H54 (cell line): ENCODE measurements around the gene CCDC88C.

Source experiments
- DNase-seq: peaks from one replicate; pipeline ENCODE4 v3.0.0; 2011; ENCODE audit warnings: low spot score, mixed read lengths; ENCODE audit not compliant: insufficient read length
- FAIRE-seq: peaks from 3 replicates; lab custom pipeline; 2011; peaks lifted over from hg19 to GRCh38; lab: Jason Lieb, UNC
- POLR2A ChIP-seq: IDR thresholded peaks from 2 replicates; pipeline ENCODE4 v1.6.1; 2011; ENCODE audit warnings: low read depth, mild to moderate bottlenecking, low read length

Gene CCDC88C

DNA sequence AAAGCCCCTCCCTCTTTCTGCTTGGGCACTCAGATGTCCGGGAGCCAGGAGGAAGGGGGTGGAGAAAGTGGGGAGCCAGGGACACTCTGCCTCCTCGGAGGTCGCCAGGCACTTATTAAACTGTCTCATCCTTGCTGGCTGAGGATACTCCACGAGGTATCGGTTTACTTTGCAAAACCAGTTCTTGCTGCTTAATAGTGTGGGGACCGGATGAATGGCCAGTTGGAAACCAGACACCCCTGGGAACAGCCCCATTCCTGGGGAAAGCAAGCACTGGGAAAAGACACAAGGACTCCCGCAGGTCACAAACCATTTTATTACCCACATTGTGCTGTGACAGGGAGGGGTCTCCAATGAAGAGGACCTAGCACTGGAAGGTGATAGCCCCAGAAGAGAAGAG, 34.2 kb downstream of the CCDC88C start:
- no peak for DNase-seq
- no peak for FAIRE-seq
- TF ChIP-seq POLR2A = no peak

GRCh38 chr14:91381801-91382670, 35.6 kb downstream of the CCDC88C start:
- FAIRE-seq (no peak), DNase-seq (no peak)
- no peak for TF ChIP-seq POLR2A

DNA sequence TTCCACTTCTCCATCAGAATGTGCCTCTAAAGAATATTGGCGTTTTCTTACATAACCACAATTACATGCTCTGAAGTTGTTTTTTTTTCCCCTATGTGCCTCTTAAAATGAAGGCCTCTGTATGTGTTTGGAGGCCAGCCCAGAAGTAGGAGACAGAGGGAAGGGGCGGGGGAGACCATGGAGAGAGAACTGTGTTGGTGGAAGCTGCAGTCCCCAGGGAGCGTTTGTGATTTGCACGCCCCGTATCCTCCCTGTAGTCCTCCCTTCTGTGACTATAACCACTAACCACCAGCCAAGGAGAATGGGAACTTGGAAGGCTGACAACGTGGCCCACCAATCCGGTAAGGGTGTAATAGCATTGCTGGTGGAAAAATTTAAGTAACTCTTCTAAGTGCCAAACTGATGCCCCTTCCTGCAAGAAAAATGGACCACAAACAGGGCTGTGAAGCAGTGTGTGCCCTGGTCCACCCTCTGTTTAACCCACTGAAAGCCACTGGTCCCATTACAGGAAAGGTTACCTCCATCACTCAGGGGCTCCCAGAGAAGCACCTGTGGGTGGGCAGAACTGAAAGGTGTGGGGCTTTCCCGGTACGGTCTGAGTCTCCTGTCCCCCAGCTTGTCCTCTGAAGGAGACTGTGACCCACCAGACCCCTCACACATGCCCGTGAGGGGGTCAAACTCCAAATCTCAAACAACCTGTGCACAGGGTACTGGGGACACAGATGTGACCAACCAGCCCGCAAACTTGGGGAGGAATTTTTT, 36.8 kb downstream of the CCDC88C start:
- TF ChIP-seq POLR2A = no peak
- FAIRE-seq = no peak
- no peak for DNase-seq

GRCh38 chr14:91380123-91380522, 37.5 kb downstream of the CCDC88C start:
- no peak for TF ChIP-seq POLR2A
- FAIRE-seq = no peak
- DNase-seq = no peak

DNA sequence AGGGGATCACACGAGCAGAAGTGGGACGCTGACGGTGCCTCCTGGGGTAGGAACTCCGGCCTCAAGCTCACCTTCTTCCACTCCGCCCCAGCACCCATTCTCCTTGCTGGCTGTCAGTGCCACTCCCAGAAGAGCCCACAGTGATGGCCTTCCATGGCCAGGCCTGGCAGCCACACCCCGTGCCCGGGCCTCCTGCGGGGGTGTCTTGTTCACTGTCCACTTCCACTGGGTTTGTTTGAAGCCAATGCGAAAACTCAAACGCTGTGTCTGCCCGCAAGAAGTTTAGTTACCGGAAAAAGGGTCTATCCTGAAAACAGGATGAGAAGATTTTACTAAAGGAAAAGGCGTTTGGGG, 38.1 kb downstream of the CCDC88C start:
- FAIRE-seq = no peak
- no peak for TF ChIP-seq POLR2A

DNA sequence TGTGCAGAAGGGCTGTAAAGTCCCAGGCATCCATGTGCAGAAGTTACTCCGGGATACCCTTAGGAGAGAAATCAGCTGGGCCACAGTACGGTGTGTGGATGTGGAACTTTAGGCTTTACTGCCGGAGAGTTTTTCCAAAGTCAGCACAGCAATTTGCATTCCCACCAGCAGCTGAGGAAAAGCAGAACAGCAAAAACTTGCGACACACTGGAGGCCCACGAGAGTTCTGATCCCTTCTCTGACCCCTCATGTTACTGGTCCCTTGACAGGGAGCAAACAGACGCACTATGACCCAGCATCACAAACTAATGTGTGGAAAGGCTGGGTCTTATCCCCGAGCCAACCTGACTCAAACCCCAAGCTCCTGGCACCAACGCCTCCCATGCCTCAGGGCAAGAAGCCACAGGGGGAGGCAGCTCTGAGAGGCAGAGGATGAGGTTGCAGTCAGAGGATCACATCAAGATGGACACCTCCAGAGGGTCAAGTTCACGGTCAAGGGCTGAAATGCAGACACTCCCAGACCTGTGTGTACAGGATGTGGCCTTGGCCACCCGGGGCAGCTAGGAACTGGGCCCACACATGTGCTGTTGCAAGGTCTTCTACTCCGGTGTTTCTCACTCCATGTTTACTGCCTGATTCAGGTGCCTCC, 38.6 kb downstream of the CCDC88C start:
- no peak for TF ChIP-seq POLR2A
- DNase-seq (no peak), FAIRE-seq (no peak)

More for the DNA sequence above, 38.1 kb downstream of the CCDC88C start:
- DNase-seq = no peak

- TF ChIP-seq POLR2A = no peak
- no peak for FAIRE-seq
- DNase-seq = no peak
These were observed 39.6 kb downstream of the CCDC88C start for GRCh38 chr14:91377700-91378652.

DNA sequence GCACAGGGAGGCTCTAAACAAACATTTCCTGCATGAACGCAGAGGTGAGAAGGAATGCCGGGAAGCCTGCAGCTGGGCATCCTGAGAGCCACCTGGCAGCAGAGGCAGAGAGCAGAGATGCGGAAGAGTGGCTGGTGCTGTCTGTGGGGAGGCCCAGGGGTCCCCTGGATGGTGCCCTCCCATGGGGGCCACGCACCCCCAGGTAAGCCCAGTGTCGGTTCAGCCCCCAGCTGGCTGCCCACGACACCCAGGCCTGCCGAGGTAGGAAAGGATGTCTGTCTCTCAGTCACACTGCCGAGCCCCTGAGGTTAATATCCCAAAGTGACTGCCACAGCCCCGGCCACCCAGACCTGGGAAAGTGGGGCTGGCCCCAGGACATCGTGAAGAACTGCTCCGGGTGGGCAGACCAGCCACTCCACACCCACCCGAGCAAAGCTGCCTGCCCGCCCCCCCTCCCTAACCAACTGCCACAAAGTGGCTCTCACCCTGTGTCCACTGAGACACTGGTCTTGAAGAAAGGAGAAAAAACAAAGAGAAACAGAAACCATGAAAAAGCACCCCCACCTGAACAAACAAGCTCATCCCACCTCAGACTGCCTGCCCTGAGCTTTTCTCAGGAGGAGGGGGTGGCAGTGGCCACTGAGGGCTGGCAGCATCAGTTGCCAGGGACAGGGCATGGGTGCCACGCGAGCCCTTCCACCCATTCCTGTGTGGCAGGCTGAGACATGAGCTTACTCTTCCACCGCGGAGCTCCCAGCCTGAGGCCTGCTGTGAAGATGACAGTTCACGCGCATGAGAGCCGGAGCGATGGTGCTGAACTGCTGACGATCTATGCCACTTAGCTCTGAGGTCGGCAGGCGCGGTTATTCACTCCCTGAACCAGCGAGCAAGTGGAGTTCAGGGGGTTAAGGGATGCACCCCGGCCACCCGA, 40.8 kb downstream of the CCDC88C start:
- DNase-seq (no peak), FAIRE-seq (no peak)

DNA sequence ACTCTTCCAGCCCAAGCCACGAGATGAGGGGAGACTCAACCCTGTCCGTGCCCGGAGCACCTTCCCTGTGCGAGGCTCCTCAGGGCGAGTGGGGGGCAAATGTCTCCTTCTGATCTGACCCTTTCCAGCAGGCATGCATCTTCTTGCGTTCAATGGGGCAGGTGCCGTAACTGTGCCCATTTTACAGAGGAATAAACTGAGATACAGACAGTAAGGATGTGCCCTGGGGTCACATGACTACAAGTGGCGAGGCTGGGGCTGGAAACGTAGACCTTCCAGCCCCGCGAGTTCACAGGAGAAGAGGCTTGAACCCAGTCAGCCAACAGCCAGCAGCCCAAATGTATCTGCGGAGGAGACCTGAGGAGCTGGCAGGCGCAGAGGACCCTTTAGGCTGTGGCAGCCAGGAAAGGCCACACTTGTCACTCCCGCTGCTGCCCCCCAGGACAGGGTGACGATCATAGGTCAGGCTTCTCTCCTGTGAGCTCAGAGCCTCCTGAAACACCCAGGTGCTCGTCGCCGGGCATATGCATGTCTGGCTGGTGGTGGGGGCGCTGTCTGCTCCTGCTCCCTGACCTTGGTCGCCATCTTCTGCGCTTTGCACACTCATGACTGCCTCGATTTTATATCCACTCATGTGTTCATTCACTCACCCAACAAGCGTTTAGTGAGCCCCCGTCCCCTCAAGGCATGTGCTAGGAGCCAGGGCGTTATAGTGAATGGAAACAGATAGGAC, 41.7 kb downstream of the CCDC88C start:
- no peak for TF ChIP-seq POLR2A

More for the DNA sequence above, 40.8 kb downstream of the CCDC88C start:
- no peak for TF ChIP-seq POLR2A

DNA sequence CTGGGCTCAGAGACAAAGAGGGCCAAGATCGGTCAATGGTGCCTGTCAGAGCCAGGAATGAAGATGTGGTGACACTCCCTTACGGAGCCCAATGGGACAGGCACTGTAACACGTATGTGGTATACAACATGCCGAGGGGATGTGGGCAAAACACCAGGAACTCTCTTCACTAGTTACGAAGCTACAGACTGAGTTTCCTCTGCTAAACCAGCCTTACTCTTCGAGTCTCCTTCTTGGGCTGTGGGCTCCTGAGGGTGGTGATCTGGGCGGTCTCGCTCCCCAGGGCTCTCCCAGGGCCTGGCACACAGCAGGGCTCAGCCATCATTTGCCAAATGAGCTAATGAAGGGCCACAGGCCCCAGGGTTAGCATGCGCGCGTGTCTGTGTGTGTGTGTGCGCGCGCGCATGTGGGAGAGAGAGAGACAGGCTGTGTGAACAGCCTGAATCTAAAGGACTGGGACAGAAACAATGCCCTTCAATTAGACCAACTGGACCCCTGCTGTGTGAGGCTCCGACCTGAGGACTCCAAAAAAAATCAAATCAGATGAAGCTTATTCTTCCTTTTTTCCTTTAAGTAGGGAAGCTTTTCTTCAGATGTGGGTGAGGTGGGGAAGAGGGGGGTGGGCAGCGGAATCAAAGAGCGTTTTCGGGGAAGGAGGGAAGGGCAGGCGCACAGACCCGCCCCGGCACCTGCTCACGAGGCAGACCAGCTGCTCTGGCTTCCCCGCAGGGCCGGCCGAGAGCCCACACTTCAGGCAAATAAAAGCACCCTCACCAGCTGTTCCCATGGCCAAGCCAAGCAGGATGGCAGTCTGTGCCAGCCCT, 42.5 kb downstream of the CCDC88C start:
- DNase-seq = no peak
- no peak for TF ChIP-seq POLR2A
- no peak for FAIRE-seq

More for the DNA sequence above, 41.7 kb downstream of the CCDC88C start:
- DNase-seq (no peak), FAIRE-seq (no peak)
